OCI-LY3 (cell line): ENCODE measurements around the gene CEBPG.

ENCODE experiments used
- EZH2phosphoT487 ChIP-seq: fragments of 200-600 bp; shearing (Covaris generic); IDR thresholded peaks from 2 replicates; pipeline ENCODE4 v1.6.1; 2018; ENCODE audit warnings: antibody characterized with exemption, mixed run types, low read depth
- TF ChIP-seq, protein P1 (sequence below): fragments of 200-600, 300-600 bp; sonication (generic); IDR thresholded peaks from 2 replicates; pipeline ENCODE4 v1.5.1; 2014; ENCODE audit warnings: antibody characterized with exemption, low read length, low read depth

DNA sequence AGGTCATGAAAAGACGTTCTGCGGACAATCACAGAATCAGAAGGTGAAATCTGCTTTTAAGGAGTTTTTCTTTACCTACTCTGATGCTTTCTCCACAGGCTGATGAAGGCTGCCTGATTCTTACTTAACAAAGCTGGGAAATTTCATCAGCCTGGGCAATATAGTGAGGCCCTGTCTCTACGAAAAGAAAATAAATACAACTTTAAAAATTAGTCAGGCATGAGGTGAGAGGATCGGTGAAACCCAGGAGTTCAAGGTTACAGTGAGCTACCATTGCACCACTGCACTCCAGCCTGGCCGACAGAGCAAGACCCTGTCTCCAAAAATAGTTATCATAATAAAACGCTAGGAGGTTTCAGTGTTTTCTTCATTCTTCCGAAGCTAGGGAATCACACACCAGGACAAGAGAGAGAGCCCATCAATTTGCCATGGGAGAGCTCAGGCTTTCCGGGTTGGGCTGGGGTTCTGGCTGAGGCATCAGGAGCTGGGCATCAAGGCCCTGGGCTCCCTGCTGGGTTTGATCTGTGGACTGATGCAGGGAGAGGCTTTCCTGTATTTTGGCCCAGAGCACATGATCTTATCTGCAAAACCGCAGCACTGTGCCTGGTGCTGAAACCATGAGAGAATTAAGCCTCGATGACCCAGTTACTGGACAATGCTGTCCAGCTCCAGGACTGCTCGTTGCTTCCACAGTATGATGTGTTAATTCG, 25.1 kb upstream of the CEBPG start:
- TF ChIP-seq, protein P1, sequence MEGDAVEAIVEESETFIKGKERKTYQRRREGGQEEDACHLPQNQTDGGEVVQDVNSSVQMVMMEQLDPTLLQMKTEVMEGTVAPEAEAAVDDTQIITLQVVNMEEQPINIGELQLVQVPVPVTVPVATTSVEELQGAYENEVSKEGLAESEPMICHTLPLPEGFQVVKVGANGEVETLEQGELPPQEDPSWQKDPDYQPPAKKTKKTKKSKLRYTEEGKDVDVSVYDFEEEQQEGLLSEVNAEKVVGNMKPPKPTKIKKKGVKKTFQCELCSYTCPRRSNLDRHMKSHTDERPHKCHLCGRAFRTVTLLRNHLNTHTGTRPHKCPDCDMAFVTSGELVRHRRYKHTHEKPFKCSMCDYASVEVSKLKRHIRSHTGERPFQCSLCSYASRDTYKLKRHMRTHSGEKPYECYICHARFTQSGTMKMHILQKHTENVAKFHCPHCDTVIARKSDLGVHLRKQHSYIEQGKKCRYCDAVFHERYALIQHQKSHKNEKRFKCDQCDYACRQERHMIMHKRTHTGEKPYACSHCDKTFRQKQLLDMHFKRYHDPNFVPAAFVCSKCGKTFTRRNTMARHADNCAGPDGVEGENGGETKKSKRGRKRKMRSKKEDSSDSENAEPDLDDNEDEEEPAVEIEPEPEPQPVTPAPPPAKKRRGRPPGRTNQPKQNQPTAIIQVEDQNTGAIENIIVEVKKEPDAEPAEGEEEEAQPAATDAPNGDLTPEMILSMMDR = no peak
- no peak for TF ChIP-seq EZH2phosphoT487
